Midbrain (tissue), 1 donor: ENCODE measurements around the gene C11orf58.

Experiments
- DNase-seq: peaks from one replicate; lab custom pipeline; 2025; lab: John Stamatoyannopoulos, UW

C11orf58 gene

DNA sequence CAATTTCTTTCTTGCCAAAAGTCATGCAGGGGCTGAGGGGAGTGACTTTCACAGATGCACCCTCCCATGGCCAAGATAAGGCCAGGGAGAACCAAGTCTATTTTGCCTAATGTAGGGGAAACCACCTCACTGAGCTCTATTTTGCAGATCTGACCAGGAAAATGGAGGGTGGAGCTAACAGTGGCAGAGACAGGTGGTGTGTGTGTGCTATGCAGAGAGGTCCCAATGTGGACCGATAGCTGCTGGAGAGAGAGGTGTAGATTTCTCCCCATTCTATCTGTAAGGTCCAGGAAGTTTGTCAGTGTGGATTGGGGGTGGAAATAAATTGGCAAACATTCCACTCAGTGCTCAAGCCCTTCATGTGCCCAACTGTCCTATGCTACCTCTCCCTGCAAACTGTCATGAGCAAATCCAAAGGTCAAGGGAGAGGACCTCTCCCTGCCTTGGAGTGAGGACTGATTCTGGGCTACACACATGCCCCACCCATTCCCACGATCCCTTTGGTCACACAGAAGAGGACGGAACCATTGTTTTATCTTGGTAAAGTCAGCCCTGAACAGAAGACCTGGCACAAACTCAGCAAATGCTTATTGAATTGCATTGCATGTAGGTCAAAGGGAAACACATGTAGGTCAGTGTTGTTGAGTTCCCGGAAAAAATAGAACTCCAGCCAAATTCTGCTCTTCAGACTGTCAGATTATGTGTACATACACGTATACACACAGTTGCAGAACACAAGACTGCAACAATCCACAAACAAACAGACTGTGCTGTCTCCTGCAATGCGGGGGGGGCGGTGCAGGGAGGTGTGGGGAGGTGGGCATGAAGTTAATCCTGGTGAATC, 65.9 kb downstream of the C11orf58 start:
- no peak for DNase-seq

DNA sequence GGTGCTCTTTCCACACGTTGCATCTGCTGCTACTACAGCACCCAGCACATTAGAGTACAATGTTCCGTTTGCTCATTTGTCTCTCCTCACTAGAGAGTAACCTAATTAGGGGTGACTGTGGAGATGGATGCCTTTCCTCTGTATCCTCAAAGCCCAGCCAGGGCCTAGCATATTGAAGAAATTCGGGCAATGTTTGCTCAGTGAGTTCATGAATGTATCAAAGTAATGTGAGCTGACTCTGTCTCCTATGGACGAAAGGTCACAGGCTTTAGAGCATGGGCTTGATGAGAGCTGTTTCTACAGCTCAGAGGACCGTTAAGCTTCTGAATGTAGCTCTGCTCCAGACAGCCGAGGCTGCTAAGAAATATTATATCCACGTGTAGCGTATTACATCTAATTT, 67.5 kb downstream of the C11orf58 start:
- no peak for DNase-seq

GRCh38 chr11:16806791-16807190, 68.3 kb downstream of the C11orf58 start:
- peak; percentile 13 for DNase-seq

- DNase-seq, result no peak
These were observed 68.9 kb downstream of the C11orf58 start for GRCh38 chr11:16807306-16807705.
